SU-DHL-6 (cell line): ENCODE results near the gene LCE3D.
"Not testable (repeated sequence)": the region's sequence is repeated elsewhere in the genome, so short reads cannot be mapped to it uniquely, and the experiment has no call there.

Source experiments
- H2AFZ ChIP-seq: fragments of 200-600 bp; sonication (generic); 2 replicates; pipeline ENCODE4 v1.6.1; 2014; ENCODE audit warnings: low read depth, mild to moderate bottlenecking, moderate library complexity, mixed read lengths, antibody characterized with exemption, low read length; ENCODE audit not compliant: severe bottlenecking
- H3F3A ChIP-seq: fragments of 200-600 bp; shearing (Covaris generic); 2 replicates; pipeline ENCODE4 v1.6.0; 2016; ENCODE audit warnings: antibody characterized with exemption, mild to moderate bottlenecking; ENCODE audit not compliant: insufficient read depth
- H3K27ac ChIP-seq: fragments of 200-600 bp; sonication (generic); 2 replicates; pipeline ENCODE4 v1.5.1; 2016; ENCODE audit warnings: low read depth, mild to moderate bottlenecking, low read length, moderate library complexity, mixed read lengths
- H3K27me3 ChIP-seq: fragments of 200-600 bp; sonication (generic), shearing (Covaris generic); 2 replicates; pipeline ENCODE4 v1.6.0; 2014; ENCODE audit warnings: mild to moderate bottlenecking, low read length
- H3K36me3 ChIP-seq: fragments of 200-600 bp; sonication (generic); 2 replicates; pipeline ENCODE4 v1.6.1; 2014; ENCODE audit warnings: mild to moderate bottlenecking, low read length, mixed read lengths
- H3K4me2 ChIP-seq: fragments of 300-600, 200-600 bp; shearing (Covaris generic), sonication (generic); 2 replicates; pipeline ENCODE4 v1.6.0; 2014; ENCODE audit warnings: low read length, low read depth, mild to moderate bottlenecking; ENCODE audit not compliant: poor library complexity, severe bottlenecking
- H3K4me3 ChIP-seq: fragments of 200-600 bp; sonication (generic); 2 replicates; pipeline ENCODE4 v1.5.1; 2014; ENCODE audit warnings: antibody characterized with exemption, low read length, mild to moderate bottlenecking, mixed read lengths; ENCODE audit not compliant: insufficient read depth, poor library complexity, severe bottlenecking
- H3K79me2 ChIP-seq: fragments of 200-600 bp; sonication (generic); 2 replicates; pipeline ENCODE4 v1.6.1; 2014; ENCODE audit warnings: mild to moderate bottlenecking, low read length, moderate library complexity; ENCODE audit not compliant: insufficient read depth
- H3K9ac ChIP-seq: fragments of 200-600 bp; sonication (generic); 2 replicates; pipeline ENCODE4 v1.7.0; 2014; ENCODE audit warnings: mild to moderate bottlenecking, low read length
- H3K9me2 ChIP-seq: fragments of 200-600 bp; sonication (generic); replicated peaks from 2 replicates; pipeline ENCODE4 v1.6.1; 2014; ENCODE audit warnings: low read length; ENCODE audit not compliant: insufficient read depth
- H3K9me3 ChIP-seq: fragments of 200-600 bp; sonication (generic); 2 replicates; pipeline ENCODE4 v1.6.1; 2014; ENCODE audit warnings: low read length, mixed read lengths; ENCODE audit not compliant: insufficient read depth
- H4K20me1 ChIP-seq: fragments of 200-600 bp; sonication (generic); 2 replicates; pipeline ENCODE4 v1.6.1; 2014; ENCODE audit warnings: low read depth, mild to moderate bottlenecking, antibody characterized with exemption, low read length, moderate library complexity, mixed read lengths
- CTCF ChIP-seq: fragments of 200-600 bp; sonication (generic); IDR thresholded peaks from one replicate; pipeline ENCODE4 v1.5.1; 2017; ENCODE audit warnings: antibody characterized with exemption, mild to moderate bottlenecking, low read length, moderate library complexity; ENCODE audit not compliant: insufficient read depth, poor library complexity, severe bottlenecking
- EZH2phosphoT487 ChIP-seq: fragments of 200-600 bp; sonication (generic), shearing (Covaris generic); conservative IDR thresholded peaks from 2 replicates; pipeline ENCODE4 v1.6.1; 2018; ENCODE audit warnings: mild to moderate bottlenecking, antibody characterized with exemption, low read length, moderate library complexity, mixed read lengths

LCE3D gene

GRCh38 chr1:152565115-152565514 is 15.2 kb downstream of the LCE3D start:
- Histone ChIP-seq H3K9ac (no peak overlapping the region), H3K9me3 (no peaks in the 10 kb centered on the region), H3K27ac (no peak overlapping the region), H3K27me3 (no peaks in the 10 kb centered on the region; the same call in 1 of the 2 replicates), H3K79me2 (no peaks in the 10 kb centered on the region), H4K20me1 (no peaks in the 10 kb centered on the region), H3F3A (no peaks in the 10 kb centered on the region), H3K9me2 (0 out of 2 replicates have a peak, but pooled peaks cover 3% of the 10 kb centered on the region), H3K4me2 (no peak overlapping the region), H2AFZ (no peak overlapping the region), H3K4me3 (no peak overlapping the region), H3K36me3 (no peaks in the 10 kb centered on the region)
- TF ChIP-seq EZH2phosphoT487: no peak
- no peak for TF ChIP-seq CTCF

- not testable (repeated sequence) for H3K36me3 ChIP-seq, H3K4me2 ChIP-seq, H2AFZ ChIP-seq, H3K9me3 ChIP-seq, H3K27me3 ChIP-seq, H3K9ac ChIP-seq, H3K27ac ChIP-seq, H3K9me2 ChIP-seq, H4K20me1 ChIP-seq, H3F3A ChIP-seq, H3K79me2 ChIP-seq, H3K4me3 ChIP-seq
Measured at GRCh38 chr1:152548358-152548757, 32.0 kb downstream of the LCE3D start.

- no peak overlapping the region for H3K9ac ChIP-seq
- H3K36me3 ChIP-seq: no peaks in the 10 kb centered on the region
- H3F3A ChIP-seq: no peaks in the 10 kb centered on the region
- no peaks in the 10 kb centered on the region for H3K9me3 ChIP-seq
- no peak for TF ChIP-seq EZH2phosphoT487
- TF ChIP-seq CTCF: no peak
- no peak overlapping the region for H3K4me3 ChIP-seq
- no peak overlapping the region for H2AFZ ChIP-seq
- no peaks in the 10 kb centered on the region for H3K79me2 ChIP-seq
- H4K20me1 ChIP-seq: no peaks in the 10 kb centered on the region
- H3K9me2 ChIP-seq: no peaks in the 10 kb centered on the region
- no peak overlapping the region for H3K27ac ChIP-seq
- no peaks in the 10 kb centered on the region for H3K27me3 ChIP-seq
- H3K4me2 ChIP-seq: no peak overlapping the region
Measured at GRCh38 chr1:152546704-152547103, 33.6 kb downstream of the LCE3D start.

- Histone ChIP-seq H3K36me3 (no peaks in the 10 kb centered on the region), H3K4me2 (no peak overlapping the region), H3K4me3 (no peak overlapping the region), H2AFZ (no peak overlapping the region), H3K9me2 (no peaks in the 10 kb centered on the region), H3K9me3 (no peaks in the 10 kb centered on the region), H3F3A (no peaks in the 10 kb centered on the region), H3K9ac (no peak overlapping the region), H3K79me2 (no peaks in the 10 kb centered on the region), H3K27ac (no peak overlapping the region), H4K20me1 (no peaks in the 10 kb centered on the region), H3K27me3 (no peaks in the 10 kb centered on the region)
- TF ChIP-seq EZH2phosphoT487: no peak
- TF ChIP-seq CTCF: peak; percentile 26
Measured at GRCh38 chr1:152543820-152544219, 36.5 kb downstream of the LCE3D start.
